Stimulated activated CD4-positive, alpha-beta T cell treated with anti-CD3 and anti-CD28 coated beads, Interleukin-2, amount 100 ng/mL, for 4 hours (primary cell): ENCODE data around the gene ZFHX3.

Experiments used
- DNase-seq: peaks from one replicate; pipeline ENCODE4 v3.0.0-alpha.2; 2020; ENCODE audit warnings: low read depth

The ZFHX3 gene

DNA sequence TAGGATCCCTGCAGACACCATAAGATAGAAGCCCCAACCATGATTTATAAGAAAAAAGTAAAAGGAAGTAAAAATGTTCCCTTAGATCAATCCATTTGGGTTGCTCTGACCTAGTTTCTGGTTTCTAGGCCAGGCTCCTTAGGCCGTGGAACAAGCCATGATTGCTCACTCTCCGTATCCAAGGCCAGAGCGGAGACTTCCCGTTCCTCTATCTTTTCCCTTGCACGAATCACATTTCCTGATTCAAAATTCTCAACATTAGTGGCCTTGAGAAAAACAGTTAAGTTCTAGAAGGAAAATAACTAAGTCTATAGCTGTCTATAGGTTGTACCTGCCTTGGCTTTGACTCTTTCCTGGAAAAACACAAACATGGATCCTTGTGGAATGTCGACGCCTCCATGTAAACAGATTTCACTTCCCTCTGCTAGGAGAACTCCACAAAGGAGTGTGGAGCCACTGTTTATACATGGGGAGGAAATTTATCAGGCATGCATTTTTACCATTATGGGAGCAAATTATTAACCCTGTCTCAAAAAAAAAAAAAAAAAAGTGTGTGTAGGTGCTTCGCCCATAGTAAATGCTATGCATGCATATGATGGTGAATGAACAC is 149.6 kb downstream of the ZFHX3 start:
- no peak for DNase-seq

DNA sequence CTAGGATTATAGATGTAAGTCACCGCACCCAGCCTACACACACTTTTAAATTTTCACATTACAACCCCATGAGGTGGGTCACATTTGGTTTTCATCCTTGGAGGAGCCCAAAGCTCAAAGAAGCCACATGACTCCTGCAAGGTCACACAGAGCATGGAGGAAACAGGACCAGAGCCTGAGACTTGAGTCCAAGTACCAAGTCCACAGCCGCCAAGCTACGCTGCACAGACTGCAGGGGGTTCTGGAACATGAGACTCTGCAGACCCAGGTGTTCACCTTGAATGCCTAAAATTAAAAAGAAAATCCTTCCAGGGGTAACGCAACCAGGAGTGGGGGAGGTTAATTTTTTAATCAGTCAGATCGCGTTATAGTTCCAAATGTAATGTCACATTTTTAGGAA is 150.2 kb downstream of the ZFHX3 start:
- no peak for DNase-seq

DNA sequence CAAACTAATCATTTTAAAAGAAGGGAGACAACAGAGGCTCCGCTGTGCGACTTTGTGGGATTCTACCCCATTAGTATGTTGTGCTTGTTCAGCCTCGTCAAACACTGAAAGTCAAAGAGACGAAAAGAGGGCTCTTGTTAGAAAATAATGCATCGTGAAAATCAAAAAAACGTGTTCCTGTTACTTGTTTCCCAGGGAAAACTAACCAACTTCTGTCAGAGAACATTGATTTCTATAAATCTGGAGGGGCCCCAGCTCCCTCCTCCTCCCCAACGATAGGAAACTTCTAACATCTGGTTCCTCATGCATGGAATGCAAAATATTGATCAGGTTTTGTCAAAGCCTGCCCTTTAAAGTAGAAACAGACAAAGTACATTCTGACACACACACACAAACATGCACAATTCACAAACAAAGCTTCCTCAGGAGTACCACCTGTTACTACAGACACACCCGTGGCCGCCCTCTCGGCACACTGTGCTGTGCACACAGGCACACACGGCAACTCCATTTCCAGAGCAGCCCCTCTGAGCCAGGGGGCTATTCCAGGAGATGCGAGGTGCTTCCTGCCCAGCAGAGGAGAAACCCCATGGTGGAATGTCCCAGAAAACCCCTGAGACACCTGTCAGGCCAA is 151.3 kb downstream of the ZFHX3 start:
- no peak for DNase-seq

DNA sequence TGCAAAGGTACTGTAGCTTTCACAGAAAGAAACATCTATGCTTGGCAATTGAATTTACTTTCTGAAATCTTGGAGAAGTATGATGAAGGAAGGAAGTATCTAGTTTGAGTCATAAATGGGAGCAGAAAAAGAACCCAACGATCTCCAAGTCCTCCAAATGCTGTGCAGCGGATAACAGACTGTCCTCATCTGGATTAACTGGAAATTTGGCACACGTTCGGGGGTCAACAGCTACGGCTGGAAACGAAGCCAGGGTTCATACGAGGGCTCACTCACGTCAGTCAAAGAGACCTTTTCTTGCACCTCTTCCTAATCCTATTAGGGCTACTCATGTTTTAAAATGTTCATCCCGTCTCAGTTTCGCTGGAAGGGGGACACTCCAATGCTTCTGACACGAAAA is 152.0 kb downstream of the ZFHX3 start:
- no peak for DNase-seq

DNA sequence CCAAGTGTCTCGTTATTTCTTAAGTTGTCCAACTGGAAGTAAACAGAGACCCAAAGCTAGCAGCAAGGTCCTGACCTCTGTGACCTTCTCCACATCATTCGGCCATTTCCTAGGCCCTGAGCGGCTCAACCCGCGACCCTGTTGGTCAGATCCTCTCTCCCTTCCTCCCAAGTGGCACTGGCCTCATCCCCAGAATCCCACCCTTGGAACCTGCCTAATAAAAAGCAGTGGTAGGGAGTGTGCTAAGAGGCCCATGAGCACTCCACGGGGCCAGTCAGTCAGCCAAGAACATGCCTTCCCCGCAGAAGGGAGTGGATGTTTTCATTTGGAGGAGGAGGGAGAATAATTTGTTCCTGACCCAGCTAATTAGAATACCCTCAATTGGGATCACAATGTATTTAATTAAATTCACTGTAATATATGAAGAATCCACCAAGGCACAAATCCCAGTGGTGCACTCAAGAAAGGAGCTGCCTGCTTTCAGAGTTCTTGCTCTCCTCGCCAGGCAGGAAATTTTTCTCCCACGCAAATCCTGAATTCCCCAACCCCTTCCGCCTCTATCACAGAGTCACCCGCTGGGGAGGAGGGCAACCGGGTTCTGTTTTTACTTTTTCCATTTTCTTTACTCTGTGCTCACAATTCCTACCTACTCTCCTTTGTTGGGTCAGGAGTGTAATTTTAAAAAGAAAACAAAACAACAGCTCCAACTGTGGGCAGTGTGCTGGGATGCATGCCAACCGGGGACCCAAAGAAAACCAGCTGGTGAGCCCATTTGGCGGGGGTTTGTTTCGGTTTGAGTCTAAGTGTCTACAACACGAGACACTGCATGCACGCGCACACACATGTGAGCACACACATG is 153.4 kb downstream of the ZFHX3 start:
- no peak for DNase-seq

DNA sequence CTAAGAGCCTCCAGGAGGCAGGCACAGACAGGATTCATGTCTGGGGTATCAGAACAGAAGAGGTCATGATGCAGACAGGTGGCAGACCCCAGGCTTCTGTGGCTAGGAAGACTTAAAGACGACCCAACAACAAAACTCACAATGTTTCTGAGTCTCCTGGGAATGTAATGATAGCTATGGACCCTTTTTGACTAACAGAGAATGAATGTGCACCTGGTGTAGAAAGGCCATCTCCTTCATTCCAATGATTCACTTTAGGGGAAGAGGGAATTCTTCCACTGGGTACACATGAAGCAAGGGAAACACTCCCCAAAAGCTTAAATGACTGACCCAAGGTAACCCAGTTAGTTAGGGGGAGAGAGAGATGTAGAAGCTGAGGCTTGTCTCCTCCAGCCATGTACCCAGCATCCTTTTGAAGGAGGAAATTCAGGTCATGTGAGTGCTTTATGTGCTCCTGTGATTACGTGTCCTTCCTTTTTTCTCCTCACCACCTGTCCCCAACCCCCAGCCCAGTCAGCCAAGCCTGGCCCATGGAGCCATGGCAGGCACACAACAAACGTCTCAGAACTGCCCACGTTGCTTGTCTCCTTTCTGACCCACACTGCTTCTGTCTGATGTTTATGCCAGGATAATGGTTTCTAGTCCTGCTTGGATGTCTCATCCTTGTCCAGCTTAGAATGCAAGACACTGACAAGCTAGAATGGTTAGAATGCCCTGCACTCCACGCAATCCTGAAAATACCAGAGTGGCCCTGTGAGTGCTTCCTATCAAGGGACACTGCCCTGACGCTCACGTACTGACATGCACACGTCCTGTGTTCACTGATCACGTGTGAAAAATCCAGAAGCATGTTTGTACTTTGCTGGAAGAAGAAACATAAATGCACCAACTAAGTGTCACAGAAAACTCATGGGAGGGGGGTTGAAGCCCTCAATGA is 156.4 kb downstream of the ZFHX3 start:
- DNase-seq: no peak

DNA sequence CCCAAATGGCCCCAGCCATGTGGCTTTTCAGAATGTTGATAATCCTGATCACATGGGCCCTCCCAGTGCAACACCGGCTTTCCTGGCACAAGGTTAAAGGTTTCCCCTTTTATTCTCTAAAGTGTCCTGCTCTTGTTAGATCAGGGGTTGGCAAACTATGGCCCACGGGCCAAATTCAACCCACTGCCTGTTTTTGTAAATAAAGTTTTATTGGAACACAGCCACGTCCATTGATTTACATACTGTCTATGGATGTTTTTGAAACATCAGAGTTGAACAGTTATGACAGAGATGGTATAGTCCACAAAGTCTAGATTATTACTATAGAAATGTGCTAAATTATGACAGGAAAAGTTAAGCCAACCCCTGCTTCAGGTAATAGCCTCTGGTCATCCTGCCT is 157.3 kb downstream of the ZFHX3 start:
- no peak for DNase-seq

DNA sequence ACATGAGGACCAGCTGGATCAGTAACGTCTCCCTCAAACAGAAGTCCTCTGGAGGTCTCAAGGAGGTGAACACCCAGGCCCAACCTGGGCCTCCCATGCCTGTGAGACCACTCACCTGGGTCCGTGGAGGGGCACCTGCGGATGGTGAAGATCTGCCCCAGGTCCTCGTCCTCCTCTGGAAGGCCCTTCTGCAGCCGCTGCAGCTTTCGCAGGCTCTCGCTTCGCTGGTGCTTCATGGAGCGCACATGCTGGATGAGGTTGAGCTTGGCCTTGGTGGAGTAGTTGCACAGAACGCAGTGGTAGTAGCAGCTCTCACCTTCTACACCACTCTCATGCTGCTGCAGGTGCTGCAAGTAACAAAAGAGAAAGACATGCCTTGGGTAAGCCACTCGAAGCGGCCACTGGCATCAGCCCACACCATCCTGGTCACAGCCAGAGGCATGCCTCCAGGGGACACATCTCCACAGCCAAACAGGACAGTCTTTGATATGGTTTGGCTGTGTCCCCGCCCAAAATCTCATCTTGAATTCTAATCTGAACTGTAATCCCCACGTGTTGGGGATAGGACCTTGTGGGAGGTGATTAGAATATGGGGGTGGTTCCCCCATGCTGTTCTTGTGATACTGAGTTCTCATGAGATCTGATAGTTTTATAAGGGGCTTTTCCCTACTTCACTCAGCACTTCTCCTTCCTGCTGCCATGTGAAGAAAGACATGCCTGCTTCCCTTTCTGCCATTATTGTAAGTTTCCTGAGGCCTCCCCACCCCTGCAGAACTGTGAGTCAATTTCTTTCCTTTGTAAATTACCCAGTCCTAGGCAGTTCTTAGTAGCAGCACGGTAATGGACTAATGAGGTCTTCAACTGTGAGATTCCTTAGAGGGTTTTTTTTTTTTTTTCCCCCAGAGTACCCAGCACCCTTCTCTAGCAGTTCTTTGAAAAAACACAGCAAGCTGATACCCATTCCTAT is 158.0 kb downstream of the ZFHX3 start:
- DNase-seq: no peak

DNA sequence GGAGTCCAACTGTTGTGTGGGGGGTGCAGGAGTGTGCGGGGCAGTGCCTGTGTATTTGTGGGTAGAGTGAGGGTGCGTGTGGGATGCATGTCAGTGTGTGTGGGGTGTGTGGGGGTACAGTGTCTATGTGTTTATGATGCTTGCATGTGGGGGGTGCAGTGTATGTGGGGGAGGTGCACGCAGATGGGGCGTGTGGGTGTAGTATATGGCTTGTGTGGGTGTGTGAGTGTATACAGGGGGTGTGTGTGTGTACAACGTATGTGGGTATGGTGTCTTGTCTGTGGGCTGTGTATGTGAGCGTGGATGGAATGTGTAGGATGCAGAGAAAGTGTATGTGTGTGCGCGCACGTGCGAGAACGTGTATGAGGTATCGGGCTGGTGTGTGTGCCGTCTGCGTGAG is 160.4 kb downstream of the ZFHX3 start:
- no peak for DNase-seq

DNA sequence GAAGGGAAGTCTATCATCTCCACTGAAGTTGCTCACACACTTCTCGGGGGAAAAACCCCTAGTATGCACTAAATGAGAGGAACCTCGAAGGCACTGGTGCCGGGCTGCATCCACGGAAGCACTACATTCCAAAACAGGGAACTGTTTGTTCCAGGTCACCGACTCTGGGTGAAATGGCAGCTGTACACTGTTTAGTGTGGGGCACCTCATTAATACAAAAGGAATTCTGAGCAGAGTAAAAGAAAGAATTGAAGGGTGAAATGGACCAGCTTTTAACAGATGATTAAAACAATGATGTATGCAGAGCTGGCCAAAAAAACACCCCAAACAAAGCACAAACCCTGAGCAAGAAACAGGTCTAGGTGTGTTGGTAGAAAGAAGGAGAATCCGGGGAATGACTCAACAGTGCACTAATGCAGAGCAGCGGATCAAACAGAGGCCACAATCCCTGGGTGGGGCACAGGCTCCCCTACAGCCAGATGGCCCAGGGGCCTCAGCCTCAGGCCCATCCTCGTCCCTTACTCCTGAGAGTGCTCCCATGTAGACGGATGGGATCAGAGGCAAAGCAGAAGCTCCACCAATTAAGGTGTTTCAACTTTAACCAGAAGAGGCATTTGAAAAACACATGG is 161.5 kb downstream of the ZFHX3 start:
- no peak for DNase-seq

DNA sequence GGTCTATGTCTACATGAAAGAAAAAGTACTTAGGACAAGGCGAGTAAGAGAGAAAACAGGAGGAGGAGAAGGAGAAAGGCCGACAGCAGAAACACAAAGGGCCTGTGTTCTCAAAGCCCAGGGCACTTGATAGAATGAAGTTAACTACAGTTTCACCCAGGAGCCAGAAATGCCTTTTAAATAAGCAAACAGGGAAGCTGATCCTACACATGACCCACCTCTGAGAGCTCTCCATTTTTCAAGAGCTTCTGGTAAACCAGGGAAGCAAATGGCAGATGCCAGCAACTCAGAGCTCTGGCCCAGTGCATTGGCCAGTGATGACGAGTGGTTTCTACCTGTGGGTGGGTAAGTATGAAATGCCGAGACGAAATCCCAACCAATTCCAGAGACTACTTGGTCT is 163.4 kb downstream of the ZFHX3 start:
- DNase-seq: no peak

DNA sequence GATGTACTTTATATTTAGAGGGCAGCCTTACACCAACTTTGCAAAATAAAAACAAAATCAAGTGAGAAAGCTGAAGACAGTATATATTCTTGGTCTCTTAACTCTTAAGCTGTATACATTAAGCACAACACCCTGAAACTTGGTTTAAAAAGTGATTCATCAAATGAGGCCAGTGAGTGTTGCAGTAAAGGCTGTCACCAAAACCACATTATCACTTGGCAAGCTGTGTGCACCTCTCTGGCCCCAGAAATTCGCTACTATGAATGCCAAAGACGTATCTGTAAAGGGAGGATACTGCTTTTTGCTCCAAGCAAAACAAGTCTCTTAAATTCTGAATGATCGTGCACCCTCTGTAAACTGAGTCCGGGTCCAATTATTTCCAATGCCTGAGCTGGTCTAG is 163.9 kb downstream of the ZFHX3 start:
- DNase-seq: no peak

DNA sequence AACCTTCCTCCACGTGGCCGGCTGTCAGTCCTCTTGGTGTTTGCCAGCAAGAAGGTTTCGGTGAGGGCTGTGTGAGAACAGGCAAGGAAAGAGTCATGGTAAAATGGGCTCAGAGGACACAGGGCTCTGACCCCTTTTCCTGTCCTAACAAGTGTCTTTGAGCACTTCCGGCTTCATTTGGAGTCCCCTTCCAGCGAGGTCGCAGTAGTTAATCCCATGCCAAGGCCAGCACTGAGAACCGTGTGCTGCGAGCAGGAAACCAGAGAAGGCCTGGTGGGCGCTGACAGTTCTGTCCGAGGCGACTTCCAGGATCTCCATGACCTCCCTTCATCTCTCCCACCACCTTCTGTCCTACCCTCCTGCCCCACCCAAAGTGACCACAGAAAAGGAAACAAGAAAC is 168.1 kb downstream of the ZFHX3 start:
- DNase-seq: no peak

DNA sequence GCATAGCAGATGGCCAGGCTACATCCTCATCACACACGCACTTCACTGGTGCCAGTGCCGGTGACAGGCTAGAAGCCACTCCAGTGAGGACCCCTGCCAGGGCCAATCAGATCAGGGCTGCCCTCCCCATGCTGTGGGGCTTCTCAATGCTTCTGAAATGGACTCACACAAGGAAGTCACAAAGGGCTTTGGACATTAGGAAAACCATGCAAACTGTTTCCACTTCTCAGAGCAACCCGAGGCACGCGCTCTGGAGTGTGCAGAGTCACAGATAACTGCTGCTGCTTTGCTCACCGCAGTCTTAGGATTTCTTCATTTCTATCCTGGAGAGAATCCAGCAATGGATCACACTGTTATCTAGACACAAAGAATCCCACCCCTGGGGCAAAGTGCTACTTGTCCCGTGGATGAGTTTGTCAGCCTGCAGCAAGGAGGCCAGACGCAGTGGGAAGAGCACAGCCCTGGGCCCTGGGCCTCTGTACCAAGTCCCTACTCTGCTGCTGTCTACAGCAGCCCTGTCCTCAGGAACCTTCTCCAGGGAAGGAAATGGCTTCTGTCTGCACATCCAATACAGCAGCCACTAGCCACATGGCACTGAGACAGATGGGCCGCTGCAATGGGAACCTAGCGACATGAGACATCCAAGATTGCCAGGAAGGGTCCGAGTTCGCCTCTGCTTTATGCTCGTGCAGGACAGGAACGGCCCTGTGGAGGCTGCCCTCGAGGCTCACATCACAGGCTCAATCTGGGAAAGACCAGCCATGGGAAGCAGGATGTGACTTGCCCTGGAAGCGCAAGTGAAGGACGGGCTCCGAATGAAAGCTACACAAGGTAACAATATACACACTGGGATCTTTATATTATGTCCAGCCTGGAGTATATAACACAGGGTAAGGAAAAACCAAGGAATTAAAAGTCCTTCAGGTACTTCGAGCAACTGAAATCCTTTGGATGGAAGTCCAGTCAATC is 169.3 kb downstream of the ZFHX3 start:
- DNase-seq: no peak

DNA sequence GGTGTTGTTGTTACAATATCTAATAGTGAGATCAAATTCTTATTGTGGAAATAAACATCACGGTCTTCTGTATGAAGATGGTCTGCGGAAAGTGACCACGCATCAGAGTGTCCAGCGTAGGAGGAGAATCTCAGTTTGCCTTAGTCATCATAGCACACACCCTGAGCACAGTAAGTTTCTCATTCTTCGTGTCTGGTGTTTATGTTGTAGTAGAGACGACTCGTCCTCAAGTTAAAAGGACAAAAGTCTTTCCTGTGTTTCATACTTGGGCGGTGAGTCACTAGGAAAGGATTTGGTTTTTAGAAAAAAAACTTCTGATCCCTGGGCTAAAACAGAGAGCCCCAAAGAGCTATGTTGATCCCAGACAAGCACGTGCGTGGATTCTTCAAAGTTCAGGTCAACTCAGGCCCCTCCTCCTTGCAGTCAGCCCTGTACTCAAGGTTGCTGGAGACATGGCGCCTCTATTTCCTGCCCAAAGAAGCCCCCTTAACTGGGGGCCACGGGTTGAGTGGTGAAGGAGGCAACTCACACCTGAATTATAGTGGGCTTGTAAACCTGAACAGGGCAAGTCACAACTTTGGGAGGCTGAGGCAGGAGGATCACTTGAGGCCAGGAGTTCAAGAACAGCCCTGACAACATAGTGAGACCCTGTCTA is 170.4 kb downstream of the ZFHX3 start:
- no peak for DNase-seq

DNA sequence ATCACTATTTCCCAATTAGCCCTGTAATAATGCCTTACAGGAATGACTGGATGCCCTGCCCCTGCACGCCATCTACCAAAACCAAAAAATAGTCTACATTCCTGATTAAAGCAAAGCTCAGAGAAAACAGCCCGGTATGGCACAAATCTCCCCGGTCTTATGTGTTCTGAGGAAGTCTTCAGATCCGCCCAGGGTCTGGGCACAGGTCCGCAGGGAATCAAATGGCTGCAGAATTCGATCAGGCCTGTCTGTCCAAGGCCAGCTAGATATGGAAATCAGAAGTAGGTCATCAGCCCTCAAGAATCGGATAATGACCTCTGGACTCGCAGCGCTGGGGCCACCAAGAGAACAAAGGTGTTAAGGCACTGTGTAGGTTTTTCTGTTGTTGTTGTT is 171.0 kb downstream of the ZFHX3 start:
- no peak for DNase-seq

DNA sequence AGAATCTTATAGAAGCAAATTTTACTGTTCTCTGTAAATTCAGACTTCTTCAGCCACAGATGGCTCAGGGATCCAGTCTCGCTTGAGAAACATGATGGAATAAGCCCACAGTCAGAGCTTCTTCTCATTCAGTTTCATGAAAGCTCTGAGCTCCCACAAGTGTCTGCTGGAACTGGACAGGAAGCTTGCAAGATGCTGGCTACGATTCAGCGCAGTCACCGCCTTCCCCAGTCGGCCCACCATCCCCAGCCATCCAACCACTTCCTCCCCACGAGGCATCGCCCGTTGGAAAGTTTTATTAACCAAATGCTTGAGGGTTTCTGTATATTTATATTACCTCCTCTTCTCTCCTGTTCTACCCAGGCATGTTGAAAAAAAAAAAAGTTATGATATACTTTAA is 171.7 kb downstream of the ZFHX3 start:
- DNase-seq: no peak

DNA sequence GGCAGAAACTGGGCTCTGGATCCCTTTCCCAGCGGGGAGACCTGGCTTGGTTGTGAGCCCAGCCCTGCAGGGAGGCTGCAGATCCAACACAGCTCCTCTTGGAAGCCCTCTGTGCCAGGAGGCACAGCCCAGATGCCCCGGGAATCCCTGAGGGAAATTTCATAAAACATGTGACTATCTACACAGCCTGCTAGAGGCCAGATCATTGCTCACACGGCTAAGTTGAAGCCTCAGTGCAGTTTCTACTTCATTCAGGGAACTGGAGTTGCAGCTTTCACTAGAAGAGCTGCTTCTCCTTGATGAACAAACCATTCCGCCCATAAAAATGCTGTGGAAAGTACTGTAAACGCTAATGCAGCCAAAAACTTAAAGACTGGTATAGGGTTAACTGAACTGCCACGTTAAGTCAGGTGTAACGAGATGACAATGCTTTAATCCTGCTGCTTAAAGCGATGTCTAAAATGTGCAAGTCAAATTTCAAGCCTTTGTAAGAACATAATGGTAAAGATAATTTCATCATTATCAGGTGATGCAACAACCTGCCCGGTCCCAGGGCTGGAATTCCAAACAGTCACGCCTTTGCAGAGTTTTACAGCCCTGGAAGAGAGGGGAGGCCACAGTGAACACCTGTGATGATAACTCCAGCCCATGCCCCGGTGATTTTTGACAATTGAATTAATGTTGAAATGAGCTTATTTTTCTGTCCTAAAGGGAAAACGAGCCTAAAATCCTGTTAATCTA is 172.5 kb downstream of the ZFHX3 start:
- no peak for DNase-seq
